ENCODE data around the gene INVS.
"Not testable (repeated sequence)": the region's sequence is repeated elsewhere in the genome, so short reads cannot be mapped to it uniquely, and the experiment has no call there.

Gene INVS

DNA sequence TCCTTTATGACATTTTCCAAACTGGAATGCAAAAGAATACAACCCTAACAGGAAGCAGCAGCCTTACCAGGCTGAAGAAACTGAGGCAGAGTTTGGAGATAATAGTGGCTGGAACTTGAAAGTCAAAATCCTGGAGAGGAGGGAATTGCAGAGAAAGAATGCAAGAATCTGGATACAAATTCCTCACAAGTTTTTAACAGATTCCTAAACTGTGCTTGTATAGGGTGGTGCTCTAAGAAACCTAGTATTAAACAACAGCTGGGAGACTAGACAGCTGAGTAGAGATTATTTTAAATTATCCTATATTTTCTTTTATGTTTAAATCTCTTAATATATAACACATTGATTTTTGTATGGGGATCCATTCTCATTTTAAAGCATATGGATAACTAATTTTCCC lies 30.7 kb downstream of the INVS start:
- no peak for DNase-seq

GRCh38 chr9:100131216-100131615 lies 32.2 kb downstream of the INVS start:
- DNase-seq = no peak

DNA sequence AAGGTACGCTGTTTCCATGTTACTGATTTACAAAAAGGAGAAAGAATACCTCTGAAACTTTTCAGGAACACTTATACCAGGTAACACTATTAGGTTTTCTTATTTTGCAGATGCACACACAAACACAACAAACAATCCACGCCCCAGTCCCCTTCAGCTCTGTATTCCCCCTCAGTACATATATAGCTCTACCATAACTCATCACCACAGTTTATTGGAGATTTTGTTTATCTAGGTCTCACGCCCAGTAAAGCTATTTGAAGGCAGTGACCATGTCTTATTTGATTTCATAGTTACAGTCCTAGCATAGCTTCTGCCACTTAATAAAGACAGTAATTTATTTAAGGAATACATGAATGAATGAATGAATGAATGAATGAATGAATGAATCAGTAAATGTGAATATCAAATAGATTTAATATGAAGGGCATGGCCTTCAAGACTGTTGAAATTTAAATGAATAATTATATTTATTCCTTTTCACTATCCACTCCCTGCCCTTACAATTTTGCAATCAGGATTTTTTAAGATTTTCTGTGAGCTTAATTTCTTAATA lies 32.9 kb downstream of the INVS start:
- no peak for DNase-seq

DNA sequence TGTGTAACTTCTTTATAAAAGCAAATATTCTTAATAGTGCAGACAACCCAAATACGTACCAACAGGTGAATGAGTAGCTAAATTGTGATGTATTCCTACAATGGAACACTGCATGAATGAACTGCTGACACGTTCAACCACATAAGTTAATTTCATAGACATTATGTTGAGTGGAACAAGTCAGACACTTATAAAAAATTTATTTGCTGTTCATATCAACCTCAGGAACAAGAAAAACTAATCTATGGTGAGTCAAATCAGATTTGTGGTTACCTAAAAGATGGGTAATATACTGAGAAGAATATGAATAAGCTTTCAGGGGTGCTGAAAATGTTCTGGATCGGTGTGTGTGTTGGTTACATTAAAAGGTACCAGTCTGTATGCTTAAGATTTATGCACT lies 35.7 kb downstream of the INVS start:
- DNase-seq = no peak

DNA sequence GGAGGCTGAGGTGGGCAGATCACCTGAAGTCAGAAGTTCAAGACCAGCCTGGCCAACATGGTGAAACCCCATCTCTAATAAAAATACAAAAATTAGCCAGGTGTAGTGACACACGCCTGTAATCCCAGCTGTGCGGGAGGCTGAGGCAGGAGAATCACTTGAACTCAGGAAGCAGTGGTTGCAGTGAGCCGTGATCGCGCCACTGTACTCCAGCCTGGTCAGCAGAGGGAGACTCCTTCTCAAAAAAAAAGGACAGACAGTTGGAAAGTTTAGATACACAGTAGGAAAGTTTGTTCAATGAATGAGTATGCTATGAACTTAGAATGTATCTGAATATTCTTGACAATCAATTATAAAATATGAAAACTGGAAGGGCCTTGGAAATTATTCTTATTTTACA lies 37.8 kb downstream of the INVS start:
- DNase-seq = not testable (repeated sequence)

GRCh38 chr9:100140303-100140702 lies 41.3 kb downstream of the INVS start:
- not testable (repeated sequence) for DNase-seq

DNA sequence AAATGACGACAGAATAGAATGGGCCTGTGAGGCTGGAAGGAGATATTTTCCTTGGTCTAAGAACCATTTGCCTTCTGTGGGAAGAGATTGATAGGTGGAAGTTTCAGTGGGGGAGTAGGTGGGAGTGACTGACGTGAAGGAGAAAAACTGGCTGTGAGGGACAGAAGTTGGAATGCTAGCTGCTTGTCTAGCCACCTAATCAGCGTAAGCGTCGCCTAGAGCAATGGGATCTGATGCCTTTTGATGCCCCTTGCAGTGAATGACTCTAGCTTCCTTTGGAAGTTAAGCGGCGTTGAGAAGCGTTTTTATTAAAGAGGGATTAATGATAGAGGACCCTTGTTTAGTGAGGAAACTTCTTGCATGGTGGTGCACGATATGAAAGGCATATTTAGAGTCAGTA lies 42.8 kb downstream of the INVS start:
- DNase-seq = not testable (repeated sequence)

- not testable (repeated sequence) for DNase-seq
These were observed 46.3 kb downstream of the INVS start for GRCh38 chr9:100145167-100145934.

- DNase-seq = not testable (repeated sequence)
These were observed 46.9 kb downstream of the INVS start for GRCh38 chr9:100145976-100146375.

GRCh38 chr9:100150214-100150613 lies 51.2 kb downstream of the INVS start:
- DNase-seq = no peak

- DNase-seq = no peak
These were observed 61.0 kb downstream of the INVS start for GRCh38 chr9:100160021-100160420.

DNA sequence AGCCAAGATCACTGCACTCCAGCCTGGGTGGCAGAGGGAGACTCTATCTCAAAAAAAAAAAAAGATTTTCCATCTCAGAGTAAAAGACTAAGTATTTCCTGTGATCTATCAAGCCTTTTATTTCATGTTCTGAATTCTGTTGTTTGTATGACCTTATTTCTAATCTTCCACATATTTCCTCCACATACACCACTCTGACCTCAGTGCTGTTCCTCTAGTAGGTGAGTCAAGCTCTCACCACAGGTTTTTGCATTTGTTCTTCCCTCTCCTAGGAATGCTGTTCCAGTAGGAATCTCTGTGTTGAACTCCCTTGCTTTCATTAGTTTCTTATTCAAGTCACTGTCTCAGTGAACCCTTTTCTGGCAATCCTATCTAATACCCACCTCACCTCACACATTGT lies 68.1 kb downstream of the INVS start:
- no peak for DNase-seq

DNA sequence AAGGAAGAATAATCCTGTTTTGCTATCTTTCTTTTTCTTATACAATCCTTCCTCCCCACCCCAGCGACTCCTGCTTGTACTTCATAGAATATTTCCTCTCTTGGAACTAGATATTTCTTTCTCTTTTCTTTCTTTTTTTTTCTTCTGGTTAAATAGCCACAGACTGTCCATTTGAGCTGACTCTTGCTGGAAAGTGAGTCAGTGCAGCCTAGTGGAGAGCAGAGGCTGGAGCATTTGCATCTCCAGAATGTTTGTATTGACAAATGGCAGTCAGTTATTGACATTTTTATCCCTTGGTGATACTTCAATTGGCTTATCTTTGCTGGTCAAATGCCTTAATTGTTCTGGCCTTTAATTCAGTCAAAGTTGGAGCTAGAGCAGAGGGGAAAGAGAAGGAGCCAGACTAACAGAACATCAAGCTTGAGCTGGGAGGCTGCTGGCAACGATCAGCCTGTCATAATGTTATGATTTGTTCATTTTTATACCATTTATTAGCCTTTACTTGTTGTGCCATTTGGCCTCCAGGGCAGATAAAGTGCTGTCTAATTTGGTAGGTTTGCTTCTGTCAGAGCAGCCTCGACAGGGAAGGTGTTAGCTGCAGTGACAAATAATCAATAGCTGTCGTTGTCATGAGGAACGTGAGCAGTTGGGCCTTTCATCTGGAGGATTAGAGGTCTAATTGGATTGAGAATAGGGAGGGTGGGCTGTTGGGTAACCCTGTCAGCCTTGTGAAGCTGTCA lies 69.0 kb downstream of the INVS start:
- no peak for DNase-seq

- no peak for DNase-seq
These were observed 71.0 kb downstream of the INVS start for GRCh38 chr9:100170085-100170484.

DNA sequence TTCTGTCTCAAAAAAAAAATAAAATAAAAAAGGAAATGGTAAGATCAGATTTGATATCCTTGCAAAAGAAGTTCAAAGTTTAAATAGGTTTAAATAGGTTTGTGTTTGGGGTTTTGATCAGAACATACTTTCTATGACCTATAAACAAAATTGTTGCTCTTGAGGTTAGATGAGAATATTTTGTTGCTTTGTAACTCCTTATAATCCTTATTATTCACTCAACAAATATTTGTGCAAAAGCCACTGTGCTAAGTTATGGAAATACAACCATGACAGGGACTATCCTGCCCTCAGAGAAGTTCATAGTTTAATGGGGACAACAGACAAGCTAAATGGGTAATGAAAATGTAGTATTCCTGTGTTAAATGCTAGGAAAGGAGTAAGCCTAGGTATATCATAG lies 71.5 kb downstream of the INVS start:
- DNase-seq = no peak

DNA sequence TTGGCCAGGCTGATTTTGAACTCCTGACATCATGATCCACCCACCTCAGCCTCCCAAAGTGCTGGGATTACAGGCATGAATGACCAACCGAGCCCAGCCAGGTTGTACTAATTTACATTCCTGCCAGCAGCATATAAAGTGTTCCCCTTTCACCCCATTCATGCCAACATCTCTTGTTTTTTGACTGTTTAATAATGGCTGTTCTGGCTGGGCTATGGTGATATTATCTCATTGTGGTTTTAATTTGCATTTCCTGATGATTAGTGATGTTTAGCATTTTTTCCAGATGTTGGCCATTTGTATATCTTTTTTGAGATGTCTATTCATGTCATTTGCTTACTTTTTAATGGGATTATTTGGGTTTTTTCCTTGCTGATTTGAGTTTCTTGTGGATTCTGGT lies 87.3 kb downstream of the INVS start:
- no peak for DNase-seq

DNA sequence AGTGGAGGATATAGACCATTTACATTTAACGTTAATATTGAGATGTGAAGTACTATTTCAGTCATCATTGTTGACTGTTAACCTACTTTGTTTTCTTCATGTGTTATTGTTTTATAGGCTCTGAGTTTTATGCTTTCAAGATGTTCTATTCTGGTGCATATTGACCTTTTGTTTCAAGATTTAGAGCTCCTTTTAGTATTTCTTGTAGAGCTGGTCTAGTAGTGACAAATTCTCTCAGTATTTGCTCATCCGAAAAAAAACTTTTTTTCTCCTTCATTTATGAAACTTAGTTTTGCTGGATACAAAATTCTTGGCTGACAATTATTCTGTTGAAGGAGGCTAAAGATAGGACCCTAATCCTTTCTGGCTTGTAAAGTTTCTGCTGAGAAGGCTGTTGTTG lies 91.3 kb downstream of the INVS start:
- DNase-seq = no peak

- DNase-seq = no peak
These were observed 92.2 kb downstream of the INVS start for GRCh38 chr9:100191264-100191663.

- no peak for DNase-seq
These were observed 94.0 kb downstream of the INVS start for GRCh38 chr9:100193078-100193477.

DNA sequence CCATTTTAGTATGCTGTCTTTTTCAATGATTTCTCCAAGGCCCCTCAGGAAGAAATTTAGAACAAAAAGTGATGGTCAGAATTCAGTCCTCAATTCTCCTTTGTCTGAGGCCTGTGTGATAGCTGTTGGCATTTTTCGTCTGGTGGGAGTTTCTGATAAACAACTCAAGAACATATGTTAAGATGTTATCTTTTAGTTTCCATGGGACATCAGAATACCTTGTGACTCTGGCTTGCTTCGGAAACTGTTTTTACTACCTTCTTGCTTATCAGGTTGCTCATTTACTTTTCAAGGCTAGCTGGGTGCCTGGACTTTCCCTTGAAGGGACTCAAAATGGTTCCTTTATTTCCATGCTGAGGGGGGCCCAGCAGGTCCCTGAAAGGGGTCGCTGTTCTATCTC lies 97.2 kb downstream of the INVS start:
- DNase-seq = no peak

DNA sequence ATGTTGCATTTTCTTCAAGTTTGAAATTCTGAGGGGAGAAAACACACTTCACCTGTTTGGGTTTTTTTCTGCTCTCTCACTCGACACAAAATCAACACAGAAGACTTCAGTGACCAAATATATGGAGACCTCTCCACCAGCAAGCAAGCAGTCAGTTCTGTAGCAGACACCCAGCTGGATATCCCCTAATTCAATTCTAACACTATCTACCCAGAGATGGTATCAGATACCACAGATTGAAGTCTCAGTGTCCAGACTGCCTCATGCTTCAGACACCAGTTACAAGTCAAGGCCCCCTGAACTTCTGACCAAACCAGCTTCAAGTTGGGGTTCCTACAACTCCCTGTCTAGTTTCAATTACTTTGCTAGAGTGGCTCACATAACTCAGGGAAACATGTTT lies 97.8 kb downstream of the INVS start:
- DNase-seq = no peak

- no peak for DNase-seq
These were observed 98.5 kb downstream of the INVS start for GRCh38 chr9:100197553-100197952.

DNA sequence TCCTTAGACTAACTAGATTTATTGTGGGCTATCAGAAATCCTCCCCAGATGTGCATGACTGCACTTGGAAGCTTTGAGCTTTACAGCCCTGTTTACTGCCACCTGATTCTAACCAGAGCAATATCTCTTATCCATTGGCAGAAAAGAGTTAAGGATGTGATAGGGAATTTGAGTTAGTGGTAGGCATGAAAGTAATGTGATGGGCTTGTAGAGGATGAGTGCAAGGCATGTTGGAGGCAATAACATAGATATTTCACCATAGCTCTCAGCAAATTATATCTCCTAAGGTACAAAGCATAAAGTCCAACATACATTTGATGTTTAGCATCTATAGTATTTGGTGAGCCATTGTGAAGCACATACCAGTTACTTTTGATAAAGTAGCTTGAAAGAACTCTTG lies 103.8 kb downstream of the INVS start:
- DNase-seq = no peak

DNA sequence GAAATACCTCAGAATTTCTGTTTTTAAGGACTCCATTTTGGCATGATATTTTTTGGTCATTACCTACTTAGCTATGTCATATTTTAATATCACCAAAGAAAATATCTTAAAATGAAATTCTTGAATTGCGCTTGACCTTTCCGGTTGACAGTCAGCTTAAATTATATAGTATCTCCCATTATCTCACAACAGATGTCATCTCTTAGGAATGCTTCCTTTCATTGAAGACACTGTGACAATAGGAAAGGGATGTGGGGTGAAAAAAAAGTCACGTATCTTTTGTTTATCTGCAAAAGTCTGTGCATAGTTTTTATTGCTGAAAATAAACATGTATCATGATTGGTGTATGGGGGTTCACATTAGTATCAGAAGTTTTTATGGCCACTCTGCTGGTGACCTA lies 105.8 kb downstream of the INVS start:
- DNase-seq = no peak

Measured in activated CD4-positive, alpha-beta T cell treated with anti-CD3 and anti-CD28 coated beads for 48 hours (primary cell).